ENCODE results near the gene SCN3B. TPM values are rescaled to one million over a fixed set of nuclear protein-coding genes. Genes with fewer than 3 reads are reported as not detected.

The SCN3B gene
- total RNA-seq, 1 experiment from 2014 or later = 0.79 TPM

DNA sequence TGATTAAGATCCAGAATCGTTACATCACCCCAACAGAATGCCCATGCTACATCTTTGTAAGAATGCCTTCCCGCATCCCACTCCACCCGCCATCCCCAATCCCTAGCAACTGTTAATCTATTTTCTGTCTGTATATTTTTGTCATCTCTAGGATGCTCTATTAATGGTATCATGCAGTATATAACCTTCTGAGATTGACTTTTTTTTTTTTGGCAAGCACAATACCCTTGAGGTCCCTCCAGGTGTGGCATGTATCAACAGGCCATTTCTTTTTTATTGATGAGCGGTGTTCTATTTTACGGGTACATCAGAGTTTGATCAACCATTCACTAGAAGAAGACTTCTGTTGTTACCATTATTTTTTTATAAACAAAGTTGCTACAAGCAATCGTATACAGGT is 30.2 kb upstream of the SCN3B start (continued):
- TF ChIP-seq, protein P1, sequence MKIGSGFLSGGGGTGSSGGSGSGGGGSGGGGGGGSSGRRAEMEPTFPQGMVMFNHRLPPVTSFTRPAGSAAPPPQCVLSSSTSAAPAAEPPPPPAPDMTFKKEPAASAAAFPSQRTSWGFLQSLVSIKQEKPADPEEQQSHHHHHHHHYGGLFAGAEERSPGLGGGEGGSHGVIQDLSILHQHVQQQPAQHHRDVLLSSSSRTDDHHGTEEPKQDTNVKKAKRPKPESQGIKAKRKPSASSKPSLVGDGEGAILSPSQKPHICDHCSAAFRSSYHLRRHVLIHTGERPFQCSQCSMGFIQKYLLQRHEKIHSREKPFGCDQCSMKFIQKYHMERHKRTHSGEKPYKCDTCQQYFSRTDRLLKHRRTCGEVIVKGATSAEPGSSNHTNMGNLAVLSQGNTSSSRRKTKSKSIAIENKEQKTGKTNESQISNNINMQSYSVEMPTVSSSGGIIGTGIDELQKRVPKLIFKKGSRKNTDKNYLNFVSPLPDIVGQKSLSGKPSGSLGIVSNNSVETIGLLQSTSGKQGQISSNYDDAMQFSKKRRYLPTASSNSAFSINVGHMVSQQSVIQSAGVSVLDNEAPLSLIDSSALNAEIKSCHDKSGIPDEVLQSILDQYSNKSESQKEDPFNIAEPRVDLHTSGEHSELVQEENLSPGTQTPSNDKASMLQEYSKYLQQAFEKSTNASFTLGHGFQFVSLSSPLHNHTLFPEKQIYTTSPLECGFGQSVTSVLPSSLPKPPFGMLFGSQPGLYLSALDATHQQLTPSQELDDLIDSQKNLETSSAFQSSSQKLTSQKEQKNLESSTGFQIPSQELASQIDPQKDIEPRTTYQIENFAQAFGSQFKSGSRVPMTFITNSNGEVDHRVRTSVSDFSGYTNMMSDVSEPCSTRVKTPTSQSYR (CRISPR knock-in tag; IDR thresholded peaks at IDR 0.05) = no peak
- TF ChIP-seq FOXP1 (CRISPR knock-in tag; IDR thresholded peaks at IDR 0.05; ENCODE audit: borderline replicate concordance) (no peak), EMX1 (CRISPR knock-in tag; IDR thresholded peaks at IDR 0.05) (no peak)
- TF ChIP-seq, protein P2, sequence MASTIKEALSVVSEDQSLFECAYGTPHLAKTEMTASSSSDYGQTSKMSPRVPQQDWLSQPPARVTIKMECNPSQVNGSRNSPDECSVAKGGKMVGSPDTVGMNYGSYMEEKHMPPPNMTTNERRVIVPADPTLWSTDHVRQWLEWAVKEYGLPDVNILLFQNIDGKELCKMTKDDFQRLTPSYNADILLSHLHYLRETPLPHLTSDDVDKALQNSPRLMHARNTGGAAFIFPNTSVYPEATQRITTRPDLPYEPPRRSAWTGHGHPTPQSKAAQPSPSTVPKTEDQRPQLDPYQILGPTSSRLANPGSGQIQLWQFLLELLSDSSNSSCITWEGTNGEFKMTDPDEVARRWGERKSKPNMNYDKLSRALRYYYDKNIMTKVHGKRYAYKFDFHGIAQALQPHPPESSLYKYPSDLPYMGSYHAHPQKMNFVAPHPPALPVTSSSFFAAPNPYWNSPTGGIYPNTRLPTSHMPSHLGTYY (CRISPR knock-in tag; IDR thresholded peaks at IDR 0.05) = no peak
- TF ChIP-seq, protein P3, sequence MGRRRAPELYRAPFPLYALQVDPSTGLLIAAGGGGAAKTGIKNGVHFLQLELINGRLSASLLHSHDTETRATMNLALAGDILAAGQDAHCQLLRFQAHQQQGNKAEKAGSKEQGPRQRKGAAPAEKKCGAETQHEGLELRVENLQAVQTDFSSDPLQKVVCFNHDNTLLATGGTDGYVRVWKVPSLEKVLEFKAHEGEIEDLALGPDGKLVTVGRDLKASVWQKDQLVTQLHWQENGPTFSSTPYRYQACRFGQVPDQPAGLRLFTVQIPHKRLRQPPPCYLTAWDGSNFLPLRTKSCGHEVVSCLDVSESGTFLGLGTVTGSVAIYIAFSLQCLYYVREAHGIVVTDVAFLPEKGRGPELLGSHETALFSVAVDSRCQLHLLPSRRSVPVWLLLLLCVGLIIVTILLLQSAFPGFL (CRISPR knock-in tag; IDR thresholded peaks at IDR 0.05; ENCODE audit: borderline replicate concordance) = no peak

DNA sequence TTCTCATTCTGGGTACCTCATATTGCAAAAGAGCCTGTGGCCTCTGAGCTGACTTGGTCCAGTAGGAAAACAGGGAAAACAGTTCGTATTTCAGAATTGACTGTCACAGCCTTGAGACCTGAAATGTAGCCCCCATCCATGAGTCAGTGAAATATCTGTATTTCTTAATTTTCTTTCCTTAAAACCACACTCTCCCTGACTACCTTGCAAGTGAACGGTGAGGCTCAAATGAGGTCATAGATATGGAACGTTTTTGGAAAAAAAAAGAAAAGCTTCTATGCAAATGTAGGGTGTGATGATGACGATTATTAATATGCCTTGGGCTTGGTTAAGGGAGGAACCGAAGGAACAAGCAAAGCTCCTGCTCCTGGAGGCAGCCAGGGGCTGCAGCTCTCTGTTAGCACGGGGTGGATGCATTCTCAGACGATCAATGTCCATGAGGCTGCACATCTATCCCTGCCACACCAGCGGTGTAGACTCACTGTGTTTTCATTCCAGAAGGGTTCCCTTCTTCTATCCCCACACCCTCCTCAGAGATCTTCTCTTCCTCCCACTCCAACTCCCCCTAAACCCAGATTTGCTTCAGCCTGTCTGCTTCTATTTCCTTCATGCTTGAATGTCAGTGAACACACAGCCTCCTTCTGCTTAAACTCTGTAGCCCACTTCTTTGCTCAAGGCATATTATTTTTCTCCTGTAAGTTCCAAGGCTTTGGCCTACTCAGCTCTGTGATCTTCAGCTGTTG is 29.2 kb upstream of the SCN3B start:
- TF ChIP-seq RELA (CRISPR knock-in tag; IDR thresholded peaks at IDR 0.05; ENCODE audit: borderline replicate concordance) = no peak
- no peak for TF ChIP-seq GRHL2 (CRISPR knock-in tag; IDR thresholded peaks at IDR 0.05; ENCODE audit: insufficient replicate concordance, severe bottlenecking)
- TF ChIP-seq, protein P1 (CRISPR knock-in tag; IDR thresholded peaks at IDR 0.05) = no peak
- TF ChIP-seq, protein P4, sequence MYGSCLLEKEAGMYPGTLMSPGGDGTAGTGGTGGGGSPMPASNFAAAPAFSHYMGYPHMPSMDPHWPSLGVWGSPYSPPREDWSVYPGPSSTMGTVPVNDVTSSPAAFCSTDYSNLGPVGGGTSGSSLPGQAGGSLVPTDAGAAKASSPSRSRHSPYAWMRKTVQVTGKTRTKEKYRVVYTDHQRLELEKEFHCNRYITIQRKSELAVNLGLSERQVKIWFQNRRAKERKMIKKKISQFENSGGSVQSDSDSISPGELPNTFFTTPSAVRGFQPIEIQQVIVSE (CRISPR knock-in tag; IDR thresholded peaks at IDR 0.05; ENCODE audit: borderline replicate concordance) = no peak
- TF ChIP-seq ZNF423 (CRISPR knock-in tag; IDR thresholded peaks at IDR 0.05) = no peak
- no peak for TF ChIP-seq CBFB (CRISPR knock-in tag; IDR thresholded peaks at IDR 0.05; ENCODE audit: low read depth)
- no peak for TF ChIP-seq IRF2 (CRISPR knock-in tag; IDR thresholded peaks at IDR 0.05; ENCODE audit: borderline replicate concordance, low read depth)
- H3K4me3 Mint-ChIP-seq = no peak overlapping the region
- H3K9me3 Mint-ChIP-seq = peaks cover 5% of the 10 kb centered on the region
- no peak overlapping the region for H3K27ac Mint-ChIP-seq
- no peaks in the 10 kb centered on the region for H3K36me3 Mint-ChIP-seq
- ChIA-PET POLR2A (no interaction called here), CTCF (interaction anchor here (0.6 to 1.4 kb wide), 3 partner anchors 12 to 43 kb away, joined by 3 read pairs; no protein-coding TSS in a partner anchor)
- no peak for ATAC-seq
- H3K4me1 Mint-ChIP-seq = peaks cover 8% of the 10 kb centered on the region
- no peak for DNase-seq (ENCODE audit: low spot score)
- H3K27me3 Mint-ChIP-seq (ENCODE audit: low read depth) = no peaks in the 10 kb centered on the region

DNA sequence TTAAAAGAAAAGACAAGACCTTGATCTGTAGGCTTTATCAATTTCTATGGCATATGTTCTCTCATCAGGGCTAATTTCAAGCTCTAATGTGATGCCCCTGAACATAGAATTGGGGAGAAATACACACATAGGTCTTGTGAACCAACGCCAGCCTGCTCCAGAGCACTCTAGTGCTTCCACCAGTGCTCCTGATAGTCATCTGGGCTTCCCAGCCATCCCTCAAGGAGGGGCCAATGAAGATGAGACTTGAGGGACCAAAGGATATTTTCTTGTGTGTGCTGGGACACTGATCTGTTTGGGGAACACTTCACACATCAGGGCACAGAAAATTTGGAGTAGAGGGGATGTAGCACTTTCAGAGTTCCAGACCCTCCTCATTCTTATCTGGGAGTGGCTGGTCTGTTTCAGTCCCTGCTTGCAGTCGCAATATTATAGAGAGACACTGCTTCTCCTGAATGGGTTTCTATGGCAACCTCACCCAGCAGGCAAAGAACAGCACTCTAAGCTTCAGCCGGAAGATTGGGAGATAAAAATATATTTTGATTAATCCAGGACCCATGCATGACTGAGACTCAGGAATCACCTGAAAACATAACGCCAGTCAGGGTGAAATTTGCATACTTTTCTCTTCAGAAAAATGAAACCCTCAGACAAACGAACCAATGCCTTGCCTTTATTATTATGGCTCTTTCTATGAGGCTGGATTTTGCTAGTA is 28.4 kb upstream of the SCN3B start:
- TF ChIP-seq, protein P5, sequence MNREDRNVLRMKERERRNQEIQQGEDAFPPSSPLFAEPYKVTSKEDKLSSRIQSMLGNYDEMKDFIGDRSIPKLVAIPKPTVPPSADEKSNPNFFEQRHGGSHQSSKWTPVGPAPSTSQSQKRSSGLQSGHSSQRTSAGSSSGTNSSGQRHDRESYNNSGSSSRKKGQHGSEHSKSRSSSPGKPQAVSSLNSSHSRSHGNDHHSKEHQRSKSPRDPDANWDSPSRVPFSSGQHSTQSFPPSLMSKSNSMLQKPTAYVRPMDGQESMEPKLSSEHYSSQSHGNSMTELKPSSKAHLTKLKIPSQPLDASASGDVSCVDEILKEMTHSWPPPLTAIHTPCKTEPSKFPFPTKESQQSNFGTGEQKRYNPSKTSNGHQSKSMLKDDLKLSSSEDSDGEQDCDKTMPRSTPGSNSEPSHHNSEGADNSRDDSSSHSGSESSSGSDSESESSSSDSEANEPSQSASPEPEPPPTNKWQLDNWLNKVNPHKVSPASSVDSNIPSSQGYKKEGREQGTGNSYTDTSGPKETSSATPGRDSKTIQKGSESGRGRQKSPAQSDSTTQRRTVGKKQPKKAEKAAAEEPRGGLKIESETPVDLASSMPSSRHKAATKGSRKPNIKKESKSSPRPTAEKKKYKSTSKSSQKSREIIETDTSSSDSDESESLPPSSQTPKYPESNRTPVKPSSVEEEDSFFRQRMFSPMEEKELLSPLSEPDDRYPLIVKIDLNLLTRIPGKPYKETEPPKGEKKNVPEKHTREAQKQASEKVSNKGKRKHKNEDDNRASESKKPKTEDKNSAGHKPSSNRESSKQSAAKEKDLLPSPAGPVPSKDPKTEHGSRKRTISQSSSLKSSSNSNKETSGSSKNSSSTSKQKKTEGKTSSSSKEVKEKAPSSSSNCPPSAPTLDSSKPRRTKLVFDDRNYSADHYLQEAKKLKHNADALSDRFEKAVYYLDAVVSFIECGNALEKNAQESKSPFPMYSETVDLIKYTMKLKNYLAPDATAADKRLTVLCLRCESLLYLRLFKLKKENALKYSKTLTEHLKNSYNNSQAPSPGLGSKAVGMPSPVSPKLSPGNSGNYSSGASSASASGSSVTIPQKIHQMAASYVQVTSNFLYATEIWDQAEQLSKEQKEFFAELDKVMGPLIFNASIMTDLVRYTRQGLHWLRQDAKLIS (CRISPR knock-in tag; IDR thresholded peaks at IDR 0.05; ENCODE audit: borderline replicate concordance) = no peak
- TF ChIP-seq ZNF317 (CRISPR knock-in tag; IDR thresholded peaks at IDR 0.05; ENCODE audit: borderline replicate concordance, low read depth) (no peak), TEAD1 (CRISPR knock-in tag; IDR thresholded peaks at IDR 0.05) (no peak)
- CTCF ChIA-PET = interaction anchor here (0.6 to 1.4 kb wide), 3 partner anchors 11 to 42 kb away, joined by 3 read pairs; no protein-coding TSS in a partner anchor
- H3K4me1 Mint-ChIP-seq = peaks cover 8% of the 10 kb centered on the region
- H3K36me3 Mint-ChIP-seq = no peaks in the 10 kb centered on the region
- no peak overlapping the region for H3K4me3 Mint-ChIP-seq
- peaks cover 7% of the 10 kb centered on the region for H3K9me3 Mint-ChIP-seq
- ATAC-seq = no peak
- POLR2A ChIA-PET = no interaction called here
- no peaks in the 10 kb centered on the region for H3K27me3 Mint-ChIP-seq (ENCODE audit: low read depth)
- DNase-seq (ENCODE audit: low spot score) = no peak
- H3K27ac Mint-ChIP-seq = no peak overlapping the region
